Glutamatergic neuron (in vitro differentiated cells): Measurements from ENCODE around the gene PTS. TPM values are rescaled to one million over a fixed set of nuclear protein-coding genes. Genes with fewer than 3 reads are reported as not detected.

Experiments used
- DNase-seq: peaks from one replicate; pipeline ENCODE4 v3.0.0; 2022
- H3K27ac Mint-ChIP-seq: one replicate; pipeline ENCODE4 v1.8.0; 2020; ENCODE audit warnings: mild to moderate bottlenecking, mixed read lengths, inconsistent platforms; ENCODE audit not compliant: unreplicated experiment
- H3K27me3 Mint-ChIP-seq: one replicate; pipeline ENCODE4 v1.8.0; 2020; ENCODE audit warnings: mild to moderate bottlenecking, moderate library complexity, mixed read lengths, inconsistent platforms; ENCODE audit not compliant: unreplicated experiment
- H3K36me3 Mint-ChIP-seq: one replicate; pipeline ENCODE4 v1.8.0; 2020; ENCODE audit warnings: mild to moderate bottlenecking, mixed read lengths, inconsistent platforms; ENCODE audit not compliant: unreplicated experiment
- H3K4me1 Mint-ChIP-seq: one replicate; pipeline ENCODE4 v1.8.0; 2020; ENCODE audit warnings: mild to moderate bottlenecking, low read depth, mixed read lengths, inconsistent platforms; ENCODE audit not compliant: unreplicated experiment
- H3K4me3 Mint-ChIP-seq: one replicate; pipeline ENCODE4 v1.8.0; 2020; ENCODE audit warnings: mild to moderate bottlenecking, mixed read lengths, inconsistent platforms; ENCODE audit not compliant: unreplicated experiment
- H3K9me3 Mint-ChIP-seq: one replicate; pipeline ENCODE4 v1.8.0; 2020; ENCODE audit warnings: mild to moderate bottlenecking, moderate library complexity, mixed read lengths, inconsistent platforms; ENCODE audit not compliant: unreplicated experiment
- CTCF ChIP-seq: fragments of 200-600 bp; sonication (generic); IDR thresholded peaks from one replicate; pipeline ENCODE4 v1.5.0; 2021; ENCODE audit not compliant: partially characterized antibody, unreplicated experiment
- total RNA-seq: library from RNA; stranded (reverse); fragmentation: NEBNext Ultra II Directional; extraction: Animal tissue kit (Norgen Biotek cat#: 25700); gene quantifications from one replicate; pipeline ENCODE4 v1.2.1, GENCODE V29; 2021; ENCODE audit not compliant: unreplicated experiment

The PTS gene
- total RNA-seq, 1 donor from 2014 or later: 47.7 TPM

- no peak overlapping the region for H3K27ac Mint-ChIP-seq
- H3K9me3 Mint-ChIP-seq: no peaks in the 10 kb centered on the region
- DNase-seq: no peak
- H3K36me3 Mint-ChIP-seq: no peaks in the 10 kb centered on the region
- H3K27me3 Mint-ChIP-seq: no peaks in the 10 kb centered on the region
- no peak for TF ChIP-seq CTCF
- H3K4me1 Mint-ChIP-seq: no peaks in the 10 kb centered on the region
- no peak overlapping the region for H3K4me3 Mint-ChIP-seq
These were observed 42.2 kb downstream of the PTS start for GRCh38 chr11:112268406-112268805.

GRCh38 chr11:112269139-112269538 is 42.9 kb downstream of the PTS start:
- H3K9me3 Mint-ChIP-seq: no peaks in the 10 kb centered on the region
- no peak overlapping the region for H3K4me3 Mint-ChIP-seq
- no peaks in the 10 kb centered on the region for H3K4me1 Mint-ChIP-seq
- H3K36me3 Mint-ChIP-seq: no peaks in the 10 kb centered on the region
- H3K27me3 Mint-ChIP-seq: no peaks in the 10 kb centered on the region
- no peak for TF ChIP-seq CTCF
- no peak for DNase-seq
- H3K27ac Mint-ChIP-seq: no peak overlapping the region

GRCh38 chr11:112270551-112271180 is 44.4 kb downstream of the PTS start:
- Mint-ChIP-seq H3K27ac (no peak overlapping the region), H3K4me1 (no peaks in the 10 kb centered on the region), H3K36me3 (no peaks in the 10 kb centered on the region), H3K27me3 (no peaks in the 10 kb centered on the region), H3K9me3 (no peaks in the 10 kb centered on the region), H3K4me3 (no peak overlapping the region)
- DNase-seq: no peak
- TF ChIP-seq CTCF: no peak

- Mint-ChIP-seq H3K27ac (no peak overlapping the region), H3K4me3 (no peak overlapping the region), H3K36me3 (no peaks in the 10 kb centered on the region), H3K4me1 (no peaks in the 10 kb centered on the region), H3K9me3 (no peaks in the 10 kb centered on the region), H3K27me3 (no peaks in the 10 kb centered on the region)
- DNase-seq: no peak
- TF ChIP-seq CTCF: no peak
These were observed 45.0 kb downstream of the PTS start for GRCh38 chr11:112271242-112271641.

GRCh38 chr11:112273066-112273465 is 46.8 kb downstream of the PTS start:
- no peak overlapping the region for H3K27ac Mint-ChIP-seq
- no peaks in the 10 kb centered on the region for H3K4me1 Mint-ChIP-seq
- no peaks in the 10 kb centered on the region for H3K36me3 Mint-ChIP-seq
- no peak for TF ChIP-seq CTCF
- H3K27me3 Mint-ChIP-seq: no peaks in the 10 kb centered on the region
- no peaks in the 10 kb centered on the region for H3K9me3 Mint-ChIP-seq
- DNase-seq: no peak
- no peak overlapping the region for H3K4me3 Mint-ChIP-seq
